H9 (cell line): ENCODE results near the gene ATP6V1C2. TPM values are rescaled to one million over a fixed set of nuclear protein-coding genes. Genes with fewer than 3 reads are reported as not detected.

Experiments
- DNase-seq: peaks from one replicate; pipeline ENCODE4 v3.0.0-alpha.2; 2017
- H2AFZ ChIP-seq: one replicate; pipeline ENCODE4 v1.6.1; 2013; ENCODE audit warnings: mild to moderate bottlenecking, low read length, control low read depth, moderate library complexity
- H2AK5ac ChIP-seq: 2 replicates; pipeline ENCODE4 v1.6.1; 2013; ENCODE audit warnings: low read length, control low read depth, mixed read lengths; ENCODE audit not compliant: insufficient read length
- H2BK120ac ChIP-seq: one replicate; pipeline ENCODE4 v1.6.1; 2013; ENCODE audit warnings: low read depth, mild to moderate bottlenecking, low read length, control low read depth, inconsistent platforms; ENCODE audit not compliant: poor library complexity, severe bottlenecking
- H2BK12ac ChIP-seq: 2 replicates; pipeline ENCODE4 v1.6.1; 2013; ENCODE audit warnings: low read length, control low read depth, mixed read lengths, low read depth; ENCODE audit not compliant: insufficient read length
- H2BK15ac ChIP-seq: 2 replicates; pipeline ENCODE4 v1.6.1; 2013; ENCODE audit warnings: low read depth, low read length, control low read depth
- H2BK20ac ChIP-seq: one replicate; pipeline ENCODE4 v1.6.1; 2013; ENCODE audit warnings: low read depth, mild to moderate bottlenecking, low read length, control low read depth, inconsistent platforms; ENCODE audit not compliant: poor library complexity, severe bottlenecking
- H2BK5ac ChIP-seq: 2 replicates; pipeline ENCODE4 v1.6.1; 2013; ENCODE audit warnings: low read length, control low read depth, mixed read lengths; ENCODE audit not compliant: insufficient read length
- H3K14ac ChIP-seq: 2 replicates; pipeline ENCODE4 v1.6.1; 2013; ENCODE audit warnings: low read length, control low read depth; ENCODE audit not compliant: insufficient read depth
- H3K18ac ChIP-seq: 2 replicates; pipeline ENCODE4 v1.6.1; 2013; ENCODE audit warnings: low read depth, mild to moderate bottlenecking, mixed read lengths, low read length, control low read depth; ENCODE audit not compliant: insufficient read length
- H3K23ac ChIP-seq: 2 replicates; pipeline ENCODE4 v1.6.1; 2013; ENCODE audit warnings: low read length, control low read depth, mixed read lengths, low read depth; ENCODE audit not compliant: insufficient read length
- H3K23me2 ChIP-seq: 2 replicates; pipeline ENCODE4 v1.6.1; 2013; ENCODE audit warnings: low read depth, mild to moderate bottlenecking, mixed read lengths, low read length, control low read depth; ENCODE audit not compliant: insufficient read length, poor library complexity, severe bottlenecking
- H3K27ac ChIP-seq: 2 replicates; pipeline ENCODE4 v1.5.1; 2013; ENCODE audit warnings: low read length, control low read depth, mixed read lengths, low read depth; ENCODE audit not compliant: insufficient read length
- H3K27me3 ChIP-seq: 2 replicates; pipeline ENCODE4 v1.6.1; 2013; ENCODE audit warnings: low read length, control low read depth, inconsistent platforms; ENCODE audit not compliant: insufficient read depth
- H3K4ac ChIP-seq: 2 replicates; pipeline ENCODE4 v1.6.1; 2013; ENCODE audit warnings: low read depth, mild to moderate bottlenecking, control low read depth, inconsistent platforms, low read length, moderate library complexity
- H3K4me1 ChIP-seq: 2 replicates; pipeline ENCODE4 v1.6.1; 2013; ENCODE audit warnings: low read length, control low read depth, inconsistent platforms; ENCODE audit not compliant: insufficient read depth
- H3K4me2 ChIP-seq: 2 replicates; pipeline ENCODE4 v1.6.1; 2013; ENCODE audit warnings: low read length, control low read depth, mixed read lengths; ENCODE audit not compliant: insufficient read length, insufficient read depth
- H3K56ac ChIP-seq: 2 replicates; pipeline ENCODE4 v1.6.1; 2013; ENCODE audit warnings: low read depth, mild to moderate bottlenecking, mixed read lengths, low read length, control low read depth; ENCODE audit not compliant: insufficient read length
- H3K79me1 ChIP-seq: 2 replicates; pipeline ENCODE4 v1.6.1; 2013; ENCODE audit warnings: low read depth, mild to moderate bottlenecking, moderate library complexity, low read length, control low read depth, inconsistent platforms; ENCODE audit not compliant: insufficient read depth, poor library complexity, severe bottlenecking
- H3K79me2 ChIP-seq: 2 replicates; pipeline ENCODE4 v1.6.1; 2013; ENCODE audit warnings: low read length, control low read depth, inconsistent platforms; ENCODE audit not compliant: insufficient read depth
- H3K9ac ChIP-seq: 2 replicates; pipeline ENCODE4 v1.6.1; 2013; ENCODE audit warnings: low read length, control low read depth, mixed read lengths; ENCODE audit not compliant: insufficient read length; ENCODE audit errors: extremely low read depth
- H3K9me3 ChIP-seq: one replicate; pipeline ENCODE4 v1.6.1; 2013; ENCODE audit warnings: low read depth, low read length, inconsistent platforms; ENCODE audit not compliant: control insufficient read depth
- H3T11ph ChIP-seq: one replicate; pipeline ENCODE4 v1.6.1; 2013; ENCODE audit warnings: mild to moderate bottlenecking, low read length, control low read depth, inconsistent platforms
- H4K20me1 ChIP-seq: one replicate; pipeline ENCODE4 v1.6.1; 2013; ENCODE audit not compliant: control insufficient read depth, insufficient read length, insufficient read depth
- H4K5ac ChIP-seq: 2 replicates; pipeline ENCODE4 v1.6.1; 2013; ENCODE audit warnings: low read depth, mild to moderate bottlenecking, mixed read lengths, low read length, control low read depth; ENCODE audit not compliant: insufficient read length
- H4K8ac ChIP-seq: replicated peaks from 2 replicates; pipeline ENCODE4 v1.6.1; 2013; ENCODE audit warnings: low read length, control low read depth, mixed read lengths, low read depth; ENCODE audit not compliant: insufficient read length
- H4K91ac ChIP-seq: 2 replicates; pipeline ENCODE4 v1.6.1; 2013; ENCODE audit warnings: low read depth, mild to moderate bottlenecking, moderate library complexity, mixed read lengths, low read length, control low read depth; ENCODE audit not compliant: insufficient read length
- H3K27ac Mint-ChIP-seq, 3 experiments: 2 replicates in 2 of 3; 3 replicates in 1 of 3; pipeline ENCODE4 v1.8.0; 2020 to 2021; ENCODE audit warnings: mixed read lengths in 3 of 3, mild to moderate bottlenecking in 1 of 3, moderate library complexity in 1 of 3
- H3K27me3 Mint-ChIP-seq: 2 replicates; pipeline ENCODE4 v1.8.0; 2021; ENCODE audit warnings: low read depth, mild to moderate bottlenecking, moderate library complexity, mixed read lengths
- H3K36me3 Mint-ChIP-seq, 3 experiments: 2 replicates in 2 of 3; 3 replicates in 1 of 3; pipeline ENCODE4 v1.8.0; 2020 to 2021; ENCODE audit warnings: low read depth in 3 of 3, mixed read lengths in 3 of 3; ENCODE audit not compliant: insufficient read depth in 1 of 3
- H3K4me1 Mint-ChIP-seq, 2 experiments: 2 replicates each; pipeline ENCODE4 v1.8.0; 2020; ENCODE audit warnings: mixed read lengths in 2 of 2
- H3K4me3 Mint-ChIP-seq, 2 experiments: 2 replicates in 1 of 2; 3 replicates in 1 of 2; pipeline ENCODE4 v1.8.0; 2020 to 2021; ENCODE audit warnings: mild to moderate bottlenecking in 2 of 2, mixed read lengths in 2 of 2, moderate library complexity in 1 of 2
- H3K9me3 Mint-ChIP-seq, 2 experiments: 2 replicates in 1 of 2; 3 replicates in 1 of 2; pipeline ENCODE4 v1.8.0; 2020; ENCODE audit warnings: mild to moderate bottlenecking in 2 of 2, mixed read lengths in 2 of 2, moderate library complexity in 1 of 2
- WGBS: extraction: QIAGEN DNeasy Blood & Tissue Kit; methylation state at CpG from one replicate; pipeline ENCODE4 v1.1.7; 2013; ENCODE audit warnings: missing lambda C conversion rate, low lambda C conversion rate, mixed read lengths; ENCODE audit not compliant: insufficient read length; ENCODE audit errors: extremely low coverage; 5-methylcytosine and 5-hydroxymethylcytosine counted together
- total RNA-seq: library from RNA; stranded (reverse); gene quantifications from 2 replicates; pipeline ENCODE4 v1.2.1, GENCODE V29; 2021
- TF ChIP-seq, protein P1 (sequence below): fragments of 200-600 bp; sonication (generic); conservative IDR thresholded peaks from 3 replicates; pipeline ENCODE4 v1.8.0; 2021; ENCODE audit warnings: antibody characterized with exemption, mild to moderate bottlenecking

ATP6V1C2 gene
- total RNA-seq, 1 experiment from 2014 or later: 1.2 TPM

DNA sequence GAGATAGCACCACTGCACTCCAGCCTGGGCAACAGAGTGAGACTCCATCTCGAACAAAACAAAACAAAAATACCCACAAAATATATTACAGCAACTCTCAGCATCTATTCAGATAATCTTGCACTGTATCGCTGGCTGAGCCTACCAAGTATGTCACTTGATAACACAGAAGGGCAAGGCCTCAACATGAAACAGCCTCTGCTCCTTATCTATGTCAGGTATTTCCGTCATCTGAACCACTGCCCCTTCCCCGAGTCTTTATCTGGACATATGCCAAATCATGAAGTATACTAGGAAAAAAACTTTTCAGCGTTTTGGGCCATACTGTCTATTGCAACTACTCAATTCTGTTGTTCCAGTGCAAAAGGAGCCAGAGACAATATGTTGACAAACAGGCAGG, 73.4 kb downstream of the ATP6V1C2 start:
- Mint-ChIP-seq H3K4me1 (peaks cover 4 to 7% of the 10 kb centered on the region in 2 experiments; a peak in 3 of 4 replicates), H3K9me3 (no peaks in the 10 kb centered on the region; a peak in 1 of 5 replicates), H3K27me3 (no peaks in the 10 kb centered on the region), H3K36me3 (peaks cover 58 to 82% (median 81%) of the 10 kb centered on the region in 3 experiments), H3K27ac (no peak overlapping the region), H3K4me3 (no peak overlapping the region)
- H3K27ac ChIP-seq: no peak overlapping the region
- DNase-seq: no peak
- no peaks in the 10 kb centered on the region for H3K79me1 ChIP-seq
- H3K4me2 ChIP-seq: no peak overlapping the region
- no peaks in the 10 kb centered on the region for H3K27me3 ChIP-seq
- no peaks in the 10 kb centered on the region for H4K20me1 ChIP-seq
- no peaks in the 10 kb centered on the region for H3K23me2 ChIP-seq
- no peak overlapping the region for H3K23ac ChIP-seq
- H4K8ac ChIP-seq: no peak overlapping the region
- H3K4me1 ChIP-seq: no peaks in the 10 kb centered on the region
- no peak overlapping the region for H2BK5ac ChIP-seq
- TF ChIP-seq, protein P1, sequence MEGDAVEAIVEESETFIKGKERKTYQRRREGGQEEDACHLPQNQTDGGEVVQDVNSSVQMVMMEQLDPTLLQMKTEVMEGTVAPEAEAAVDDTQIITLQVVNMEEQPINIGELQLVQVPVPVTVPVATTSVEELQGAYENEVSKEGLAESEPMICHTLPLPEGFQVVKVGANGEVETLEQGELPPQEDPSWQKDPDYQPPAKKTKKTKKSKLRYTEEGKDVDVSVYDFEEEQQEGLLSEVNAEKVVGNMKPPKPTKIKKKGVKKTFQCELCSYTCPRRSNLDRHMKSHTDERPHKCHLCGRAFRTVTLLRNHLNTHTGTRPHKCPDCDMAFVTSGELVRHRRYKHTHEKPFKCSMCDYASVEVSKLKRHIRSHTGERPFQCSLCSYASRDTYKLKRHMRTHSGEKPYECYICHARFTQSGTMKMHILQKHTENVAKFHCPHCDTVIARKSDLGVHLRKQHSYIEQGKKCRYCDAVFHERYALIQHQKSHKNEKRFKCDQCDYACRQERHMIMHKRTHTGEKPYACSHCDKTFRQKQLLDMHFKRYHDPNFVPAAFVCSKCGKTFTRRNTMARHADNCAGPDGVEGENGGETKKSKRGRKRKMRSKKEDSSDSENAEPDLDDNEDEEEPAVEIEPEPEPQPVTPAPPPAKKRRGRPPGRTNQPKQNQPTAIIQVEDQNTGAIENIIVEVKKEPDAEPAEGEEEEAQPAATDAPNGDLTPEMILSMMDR: no peak
- no peak overlapping the region for H3K14ac ChIP-seq
- no CpG with 5 or more reads among the region's 5 CpGs for WGBS
- no peak overlapping the region for H2BK15ac ChIP-seq
- H4K5ac ChIP-seq: no peak overlapping the region
- no peak overlapping the region for H3K9ac ChIP-seq
- H3K9me3 ChIP-seq: no peaks in the 10 kb centered on the region
- no peak overlapping the region for H2AK5ac ChIP-seq
- no peak overlapping the region for H3K4ac ChIP-seq
- H2BK20ac ChIP-seq: no peak overlapping the region
- H3K56ac ChIP-seq: no peak overlapping the region
- no peak overlapping the region for H3K18ac ChIP-seq
- H2BK12ac ChIP-seq: no peak overlapping the region
- H2AFZ ChIP-seq: no peak overlapping the region
- H4K91ac ChIP-seq: no peak overlapping the region
- no peak overlapping the region for H3T11ph ChIP-seq
- H3K79me2 ChIP-seq: no peaks in the 10 kb centered on the region
- H2BK120ac ChIP-seq: no peak overlapping the region
